ENCODE results near the gene CNKSR3.
A peak's percentile ranks its signal among the peaks of the same experiment; 100 is the strongest.

The CNKSR3 gene

GRCh38 chr6:154380741-154381140 is 129.7 kb downstream of the CNKSR3 start:
- TF ChIP-seq, protein P1, sequence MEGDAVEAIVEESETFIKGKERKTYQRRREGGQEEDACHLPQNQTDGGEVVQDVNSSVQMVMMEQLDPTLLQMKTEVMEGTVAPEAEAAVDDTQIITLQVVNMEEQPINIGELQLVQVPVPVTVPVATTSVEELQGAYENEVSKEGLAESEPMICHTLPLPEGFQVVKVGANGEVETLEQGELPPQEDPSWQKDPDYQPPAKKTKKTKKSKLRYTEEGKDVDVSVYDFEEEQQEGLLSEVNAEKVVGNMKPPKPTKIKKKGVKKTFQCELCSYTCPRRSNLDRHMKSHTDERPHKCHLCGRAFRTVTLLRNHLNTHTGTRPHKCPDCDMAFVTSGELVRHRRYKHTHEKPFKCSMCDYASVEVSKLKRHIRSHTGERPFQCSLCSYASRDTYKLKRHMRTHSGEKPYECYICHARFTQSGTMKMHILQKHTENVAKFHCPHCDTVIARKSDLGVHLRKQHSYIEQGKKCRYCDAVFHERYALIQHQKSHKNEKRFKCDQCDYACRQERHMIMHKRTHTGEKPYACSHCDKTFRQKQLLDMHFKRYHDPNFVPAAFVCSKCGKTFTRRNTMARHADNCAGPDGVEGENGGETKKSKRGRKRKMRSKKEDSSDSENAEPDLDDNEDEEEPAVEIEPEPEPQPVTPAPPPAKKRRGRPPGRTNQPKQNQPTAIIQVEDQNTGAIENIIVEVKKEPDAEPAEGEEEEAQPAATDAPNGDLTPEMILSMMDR (IDR thresholded peaks at IDR 0.05; ENCODE audit: control insufficient read depth, insufficient read depth, low read depth, low read length, missing control alignments), result no peak
- no peak for DNase-seq (ENCODE audit: low read depth)
- H3K4me3 ChIP-seq (ENCODE audit: control insufficient read depth, low read depth, low read length), result no peak overlapping the region

GRCh38 chr6:154379585-154379984 is 130.9 kb downstream of the CNKSR3 start:
- TF ChIP-seq, protein P1 (IDR thresholded peaks at IDR 0.05; ENCODE audit: control insufficient read depth, insufficient read depth, low read depth, low read length, missing control alignments), result no peak
- DNase-seq (ENCODE audit: low read depth), result no peak
- H3K4me3 ChIP-seq (ENCODE audit: control insufficient read depth, low read depth, low read length), result no peak overlapping the region

GRCh38 chr6:154378518-154378917 is 132.0 kb downstream of the CNKSR3 start:
- DNase-seq (ENCODE audit: low read depth), result no peak
- TF ChIP-seq, protein P1 (IDR thresholded peaks at IDR 0.05; ENCODE audit: control insufficient read depth, insufficient read depth, low read depth, low read length, missing control alignments), result no peak

GRCh38 chr6:154377726-154378125 is 132.8 kb downstream of the CNKSR3 start:
- DNase-seq (ENCODE audit: low read depth), result no peak
- TF ChIP-seq, protein P1 (IDR thresholded peaks at IDR 0.05; ENCODE audit: control insufficient read depth, insufficient read depth, low read depth, low read length, missing control alignments), result no peak
- H3K4me3 ChIP-seq (ENCODE audit: control insufficient read depth, low read depth, low read length), result no peak overlapping the region

More at GRCh38 chr6:154378518-154378917, 132.0 kb downstream of the CNKSR3 start:
- H3K4me3 ChIP-seq (ENCODE audit: control insufficient read depth, low read depth, low read length), result no peak overlapping the region

GRCh38 chr6:154373971-154374370 is 136.5 kb downstream of the CNKSR3 start:
- no peak overlapping the region for H3K4me3 ChIP-seq (ENCODE audit: control insufficient read depth, low read depth, low read length)
- DNase-seq (ENCODE audit: low read depth), result no peak
- TF ChIP-seq, protein P1 (IDR thresholded peaks at IDR 0.05; ENCODE audit: control insufficient read depth, insufficient read depth, low read depth, low read length, missing control alignments), result no peak

GRCh38 chr6:154371281-154371680 is 139.2 kb downstream of the CNKSR3 start:
- no peak for DNase-seq (ENCODE audit: low read depth)
- TF ChIP-seq, protein P1 (IDR thresholded peaks at IDR 0.05; ENCODE audit: control insufficient read depth, insufficient read depth, low read depth, low read length, missing control alignments), result no peak
- H3K4me3 ChIP-seq (ENCODE audit: control insufficient read depth, low read depth, low read length), result no peak overlapping the region

DNA sequence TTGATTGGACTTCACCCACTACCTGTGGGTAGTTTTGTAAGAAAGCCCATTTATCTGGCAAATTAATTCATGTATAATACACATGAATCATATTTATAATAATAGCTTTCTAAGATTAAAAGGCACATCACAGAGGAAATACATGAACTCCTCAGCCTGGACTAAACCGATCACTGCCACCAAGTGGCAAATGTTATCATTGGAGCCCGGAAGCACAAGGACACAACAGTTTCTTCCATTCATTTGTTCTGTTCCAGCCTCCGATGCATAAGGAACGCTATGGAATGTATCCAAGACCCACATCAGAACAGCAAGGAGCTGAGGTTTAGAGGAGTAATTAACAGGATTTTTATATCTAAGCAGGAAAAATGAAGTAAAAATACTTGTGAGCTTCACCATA is 139.9 kb downstream of the CNKSR3 start:
- no peak overlapping the region for H3K4me3 ChIP-seq (ENCODE audit: control insufficient read depth, low read depth, low read length)
- no peak for DNase-seq (ENCODE audit: low read depth)
- TF ChIP-seq, protein P1 (IDR thresholded peaks at IDR 0.05; ENCODE audit: control insufficient read depth, insufficient read depth, low read depth, low read length, missing control alignments), result peak; percentile 50

Data from AG09309 (cell line).